Pons (tissue), 1 donor: ENCODE results near the gene SLC1A4.
A peak's percentile ranks its signal among the peaks of the same experiment; 100 is the strongest.

ENCODE experiments used
- DNase-seq: peaks from one replicate; pipeline ENCODE4 v3.0.0-alpha.2; 2016; ENCODE audit warnings: low spot score

The SLC1A4 gene

DNA sequence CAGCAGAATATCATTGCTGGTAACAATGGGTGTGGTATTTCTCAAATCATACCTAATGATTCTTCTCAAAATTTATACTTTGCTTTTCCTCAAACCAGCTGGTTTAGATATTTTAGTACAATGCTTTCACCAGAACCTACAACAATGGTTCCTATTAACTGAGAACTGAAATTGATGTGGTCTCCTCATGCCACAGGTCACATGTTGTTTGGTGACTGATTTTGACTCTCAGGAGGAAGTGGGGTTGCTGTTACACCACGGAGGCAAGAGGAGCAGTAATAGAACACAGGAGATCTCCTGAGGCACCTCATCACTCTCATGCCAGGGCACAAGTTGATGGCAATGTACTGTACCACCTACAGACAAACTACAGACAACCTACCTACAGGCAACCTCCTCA lies 64.0 kb downstream of the SLC1A4 start:
- DNase-seq, result peak; percentile 84

DNA sequence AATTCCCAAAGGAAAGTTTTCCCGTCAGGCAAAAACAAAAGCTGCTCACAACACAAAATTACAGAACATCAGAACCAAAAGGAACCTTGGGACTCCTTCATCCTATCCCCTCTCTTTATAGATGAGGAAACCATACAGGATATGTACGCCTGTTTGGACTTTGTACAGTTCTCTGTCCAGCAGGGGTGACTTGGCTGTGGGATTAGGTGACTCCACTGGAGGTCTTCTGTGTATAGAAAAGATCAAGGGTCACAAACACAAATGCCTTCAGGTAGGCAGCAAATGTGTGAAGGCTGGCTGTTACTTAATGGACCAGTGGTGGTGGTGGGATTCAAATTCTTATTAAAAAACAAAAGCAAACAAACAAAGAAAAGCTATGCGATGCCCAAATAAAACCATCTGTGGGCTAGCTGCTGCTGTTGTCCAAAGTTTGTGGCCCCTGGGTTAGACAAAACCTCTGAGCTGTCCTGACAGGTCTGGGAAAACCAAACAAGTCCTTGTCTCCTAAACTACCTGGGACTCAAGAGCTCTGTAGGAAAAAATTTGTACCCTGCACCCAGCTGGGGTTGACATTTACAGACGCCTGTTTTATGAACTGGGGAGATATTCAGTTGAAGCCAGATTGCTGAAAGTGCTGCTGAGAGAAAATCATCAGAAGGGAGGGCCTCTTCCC lies 65.7 kb downstream of the SLC1A4 start:
- no peak for DNase-seq

DNA sequence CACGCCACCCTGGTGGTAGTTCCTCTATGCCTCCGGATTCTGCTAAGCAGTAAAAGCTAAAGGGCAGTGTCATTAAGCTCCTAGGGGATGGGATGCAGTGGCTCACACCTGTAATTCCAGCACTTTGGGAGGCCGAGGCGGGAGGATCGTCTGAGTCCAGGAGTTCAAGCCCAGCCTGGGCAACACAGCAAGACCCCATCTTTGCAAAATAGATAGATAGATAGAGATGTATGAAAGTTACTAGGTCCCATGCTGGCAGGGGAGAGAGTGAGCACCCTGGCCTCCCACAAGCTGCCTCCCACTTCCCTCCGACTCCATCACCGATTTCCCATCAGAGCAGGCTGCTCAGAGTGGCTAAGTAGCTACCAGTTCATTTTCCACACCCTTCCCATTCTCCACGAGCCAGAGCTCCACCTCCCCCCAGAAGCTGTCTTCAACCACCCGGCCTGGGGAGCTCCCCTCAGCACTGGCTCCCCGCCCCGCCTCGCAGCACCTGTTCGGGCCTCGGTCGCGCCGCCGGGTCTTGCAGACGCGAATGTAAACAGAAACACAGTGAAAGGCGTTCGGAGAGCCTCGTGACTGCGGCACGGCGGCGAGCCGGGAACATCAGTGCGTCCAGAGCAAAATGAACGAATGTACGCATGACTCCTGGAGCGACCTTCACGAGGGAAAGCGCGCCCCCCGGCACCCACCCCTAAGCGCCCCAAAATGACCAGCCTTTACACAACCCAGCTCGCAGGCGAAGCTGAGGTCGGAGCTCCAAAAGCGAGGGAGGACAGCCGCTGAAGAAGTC lies 66.4 kb downstream of the SLC1A4 start:
- DNase-seq, result peak; percentile 35

DNA sequence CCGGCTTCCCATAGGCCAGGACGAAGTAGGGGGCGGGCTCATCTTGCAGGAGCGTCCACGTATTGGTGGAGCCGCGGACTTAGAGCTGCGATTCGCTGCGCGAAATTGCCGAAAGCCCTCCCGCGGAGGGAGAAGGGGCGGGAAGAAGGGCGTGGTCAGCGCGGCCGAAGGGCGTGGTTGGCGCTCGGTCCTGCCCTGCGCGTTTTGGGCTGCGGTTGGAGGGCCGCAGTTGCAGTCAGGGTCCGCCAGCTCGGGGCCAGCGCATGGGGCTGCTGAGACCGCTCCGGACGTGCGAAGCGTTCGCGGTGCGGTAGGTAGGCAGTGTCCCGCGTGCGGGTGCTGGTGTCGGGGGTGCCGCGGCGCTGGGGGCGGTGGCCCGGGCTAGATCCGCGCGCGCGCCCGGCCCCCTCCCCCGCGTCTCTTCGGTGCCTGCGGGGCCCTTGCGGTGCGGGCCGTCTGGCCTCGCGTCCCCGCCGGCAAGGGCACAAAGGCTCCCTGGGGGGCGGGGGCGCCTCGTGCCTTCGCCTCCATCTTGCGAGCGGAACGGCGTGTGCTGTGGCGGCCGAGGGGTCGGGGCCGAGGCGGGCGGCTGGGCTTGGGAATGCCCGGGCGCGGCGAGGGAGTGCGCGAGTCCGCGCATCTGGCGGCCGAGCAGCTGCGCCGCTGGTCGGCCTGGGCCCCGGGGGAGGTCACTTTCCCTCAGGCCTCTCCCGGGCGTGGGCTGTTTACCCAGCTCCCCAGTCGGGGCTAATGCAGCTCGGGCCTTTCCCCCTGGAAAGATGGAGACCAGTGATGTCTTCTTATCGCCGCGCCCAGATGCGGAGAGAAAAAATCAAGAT lies 67.2 kb downstream of the SLC1A4 start, which contains the start of gene CEP68:
CEP68 (plus strand) TSS at position 202 of the 839 bp plus-strand sequence. CDS start 13,029 bp downstream, outside the sequence.
- DNase-seq, result peak; percentile 97

DNA sequence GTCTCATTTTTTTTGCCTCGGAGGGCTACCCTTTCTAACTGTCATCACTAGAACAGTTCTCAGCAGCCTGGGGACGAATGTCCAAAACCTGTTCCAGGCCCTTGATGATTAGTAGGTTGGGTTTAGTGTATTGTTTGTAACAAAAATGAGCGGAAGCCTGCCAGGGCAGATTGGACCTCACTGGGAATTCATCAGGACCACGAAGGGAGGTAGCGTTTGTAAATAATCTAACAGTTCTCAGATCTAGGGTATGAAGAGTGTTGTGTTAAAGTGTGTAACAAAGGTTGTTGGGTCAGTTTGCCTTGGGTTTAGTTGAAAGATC lies 67.8 kb downstream of the SLC1A4 start:
- no peak for DNase-seq

DNA sequence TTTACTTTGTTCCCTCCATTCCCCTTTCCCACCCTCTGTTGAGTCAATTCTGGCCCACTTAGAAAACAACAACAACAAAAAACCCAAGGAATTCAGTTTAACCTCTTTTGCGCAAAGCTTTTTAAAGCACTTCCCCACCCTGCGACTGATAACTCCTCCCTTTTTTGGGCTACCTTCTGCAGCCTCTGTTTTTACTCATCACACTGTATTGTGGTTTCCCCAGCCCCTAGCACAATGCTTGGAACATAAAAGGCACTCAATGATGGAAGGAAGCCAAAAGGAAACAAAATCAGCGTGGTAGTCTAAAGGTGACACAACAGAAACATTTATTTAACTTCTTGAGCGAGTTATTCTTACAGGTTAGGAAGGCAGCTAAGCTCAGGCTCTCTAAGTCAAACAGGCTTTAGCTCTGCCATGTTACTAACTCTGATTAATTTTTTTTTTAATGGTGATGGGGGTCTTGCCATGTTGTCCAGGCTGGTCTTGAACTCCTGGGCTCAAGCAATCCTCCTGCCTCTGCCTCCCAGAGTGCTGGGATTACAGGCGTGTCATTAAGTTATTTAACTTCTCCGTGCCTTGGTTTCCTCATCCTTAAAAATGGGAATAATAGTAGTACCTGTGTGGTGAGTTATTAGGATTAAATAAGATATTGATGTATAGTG lies 68.3 kb downstream of the SLC1A4 start:
- DNase-seq, result peak; percentile 42

DNA sequence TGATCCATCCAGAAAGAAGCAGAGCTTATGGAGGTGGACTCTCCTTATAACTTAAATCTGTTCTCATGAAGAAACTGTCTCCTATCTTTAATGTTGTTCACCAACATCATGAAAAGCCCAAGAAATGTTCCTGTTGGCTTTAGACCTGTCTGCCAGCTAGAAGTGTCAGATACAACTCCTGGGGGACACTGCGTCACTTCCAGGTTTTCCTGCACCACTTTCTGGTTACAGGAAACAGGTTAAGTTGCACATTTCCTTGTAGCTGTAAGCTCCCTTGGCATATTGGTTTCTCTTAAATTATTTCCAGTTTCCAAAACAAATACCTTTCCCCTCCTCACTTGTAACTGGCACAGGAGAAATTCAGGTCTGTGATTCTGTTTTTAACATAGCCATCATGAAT lies 69.9 kb downstream of the SLC1A4 start:
- no peak for DNase-seq

DNA sequence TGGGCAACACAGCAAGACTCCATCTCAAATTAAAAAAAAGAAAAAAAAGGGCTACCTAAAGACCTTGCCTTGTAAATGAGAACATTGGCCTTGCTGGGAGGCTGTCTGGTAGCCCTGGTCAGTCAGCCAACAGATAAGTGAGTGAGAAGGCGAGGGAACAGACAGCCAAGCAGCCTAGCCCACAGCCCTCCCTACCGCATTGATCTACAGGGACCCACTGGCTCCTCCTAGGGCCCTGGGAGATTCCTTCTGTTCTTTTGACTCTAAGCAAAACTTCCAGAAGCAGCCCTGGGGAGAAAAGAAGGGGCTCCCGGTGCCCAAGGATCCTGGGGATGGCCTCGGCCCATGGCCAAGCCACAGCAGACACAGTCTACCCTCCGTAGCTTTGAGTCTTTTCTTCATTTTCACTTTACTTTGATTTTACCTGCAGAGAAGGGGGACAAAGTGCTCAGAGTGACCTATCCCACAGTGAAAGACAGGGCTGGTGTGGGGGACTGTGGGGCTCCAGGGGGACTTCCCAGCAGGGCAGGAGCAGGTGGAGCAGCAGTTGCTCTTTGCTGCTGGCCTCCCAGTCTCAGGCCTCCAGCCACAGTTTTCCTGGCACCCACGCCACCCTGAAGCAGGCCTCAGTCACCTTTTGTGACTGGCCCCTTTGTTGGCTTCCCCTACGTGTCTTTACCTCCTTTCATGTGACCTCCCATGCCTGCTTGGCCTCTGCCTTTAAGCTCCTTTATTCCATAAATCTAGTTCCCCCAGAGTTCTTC lies 72.1 kb downstream of the SLC1A4 start:
- DNase-seq, result no peak

DNA sequence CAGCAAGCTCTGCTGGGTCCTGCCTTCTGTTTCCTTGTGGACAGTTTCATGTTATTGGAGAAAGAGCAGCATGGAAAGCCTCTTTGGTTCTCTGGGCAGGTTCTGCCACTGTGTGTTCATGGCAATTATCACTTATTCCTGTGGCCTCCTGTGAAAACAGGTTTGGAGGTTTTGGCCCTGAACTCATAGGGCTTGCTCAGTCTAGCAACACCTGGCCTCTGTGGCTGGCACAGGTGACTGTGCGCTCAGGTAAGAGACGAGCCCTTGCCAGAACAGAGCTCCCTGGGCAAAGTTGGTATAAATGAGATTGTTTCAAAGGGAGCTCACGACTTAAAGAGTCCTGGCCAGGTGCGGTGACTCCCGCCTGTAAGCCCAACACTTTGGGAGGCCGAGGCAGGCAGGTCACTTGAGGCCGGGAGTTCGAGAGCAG lies 72.7 kb downstream of the SLC1A4 start:
- DNase-seq, result no peak

DNA sequence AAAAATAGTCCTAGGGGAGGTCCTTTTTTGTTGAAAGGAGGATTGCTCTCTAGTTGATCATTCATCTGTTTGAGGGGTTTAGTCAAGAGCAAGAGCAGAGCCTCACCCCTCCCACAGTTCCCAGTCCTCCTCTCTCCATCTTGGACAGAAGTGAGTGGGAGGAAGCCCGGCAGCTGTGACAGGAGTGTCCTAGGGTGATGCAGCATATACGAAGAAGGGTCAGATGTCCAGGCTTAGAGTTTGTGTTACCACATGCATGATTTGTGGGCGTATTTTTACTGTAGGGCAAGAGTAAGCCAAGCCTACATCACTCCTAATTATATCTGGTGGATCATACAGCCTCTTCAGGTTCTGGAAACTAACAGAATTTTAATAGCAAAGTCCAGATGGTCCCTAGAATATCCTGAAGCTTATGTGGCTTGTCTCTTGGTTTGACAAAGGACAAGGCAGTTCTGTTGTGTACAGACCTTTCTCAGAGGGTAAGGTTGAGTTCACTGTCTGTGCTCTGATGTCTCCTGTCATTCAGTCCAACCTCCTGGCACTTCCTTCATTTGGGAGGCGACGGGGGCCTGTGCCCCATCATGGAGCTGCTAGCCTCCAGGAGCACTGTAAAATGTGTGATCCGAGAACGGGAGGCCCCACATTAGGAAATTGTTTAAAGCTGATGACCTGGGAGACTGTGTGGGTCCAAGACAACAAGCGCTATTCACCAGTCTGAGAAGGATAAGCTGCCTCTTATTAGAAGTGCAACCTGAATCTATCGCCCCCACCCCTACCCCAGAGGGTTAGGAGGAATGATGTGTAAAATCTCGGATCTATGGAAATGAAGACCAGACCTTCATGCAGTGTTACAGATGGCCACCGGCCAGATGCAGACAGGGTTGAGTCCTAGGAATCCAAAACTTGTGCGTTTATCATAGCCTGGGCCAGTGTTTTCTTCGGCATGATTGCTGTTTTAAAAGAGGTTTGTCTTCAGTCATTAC lies 73.9 kb downstream of the SLC1A4 start:
- DNase-seq, result no peak

DNA sequence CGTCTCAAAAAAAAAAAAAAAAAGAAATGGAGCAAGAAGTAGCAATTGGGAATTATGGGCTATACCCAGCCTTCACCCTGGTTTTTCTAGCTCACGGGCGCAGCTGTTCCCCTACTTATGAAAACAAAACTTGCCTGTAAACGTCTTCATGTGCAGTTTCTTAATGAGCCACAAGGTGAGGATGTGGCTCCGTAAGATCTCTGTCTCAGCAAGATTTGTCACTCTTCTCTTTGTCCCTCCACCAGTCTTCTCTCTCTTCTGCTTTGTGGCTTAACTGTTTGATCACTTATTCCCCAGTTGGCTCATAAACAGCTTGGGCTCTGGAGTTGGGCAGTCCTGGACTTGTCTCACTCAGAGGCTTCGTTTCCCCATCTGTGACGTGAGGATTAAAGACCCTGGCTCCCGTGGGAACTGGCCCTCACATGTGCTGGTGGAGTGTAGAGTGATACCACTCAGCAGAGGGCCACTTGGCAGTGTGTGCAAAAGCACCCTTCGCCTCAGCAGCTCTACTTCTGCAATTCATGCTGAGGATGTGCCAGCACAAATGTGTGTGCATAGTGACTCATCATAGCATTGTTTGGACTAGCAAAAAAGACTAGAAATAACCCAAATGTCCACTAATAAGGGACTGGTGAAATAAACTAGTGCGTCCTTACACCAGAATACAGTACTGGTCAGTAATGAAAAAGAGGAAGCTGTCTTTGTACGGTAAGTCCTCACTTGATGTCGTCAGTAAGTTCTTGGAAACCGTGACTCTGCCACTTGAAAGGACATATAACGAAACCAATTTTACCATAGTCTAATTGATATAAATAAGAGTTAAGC lies 75.7 kb downstream of the SLC1A4 start:
- DNase-seq, result peak; percentile 87

DNA sequence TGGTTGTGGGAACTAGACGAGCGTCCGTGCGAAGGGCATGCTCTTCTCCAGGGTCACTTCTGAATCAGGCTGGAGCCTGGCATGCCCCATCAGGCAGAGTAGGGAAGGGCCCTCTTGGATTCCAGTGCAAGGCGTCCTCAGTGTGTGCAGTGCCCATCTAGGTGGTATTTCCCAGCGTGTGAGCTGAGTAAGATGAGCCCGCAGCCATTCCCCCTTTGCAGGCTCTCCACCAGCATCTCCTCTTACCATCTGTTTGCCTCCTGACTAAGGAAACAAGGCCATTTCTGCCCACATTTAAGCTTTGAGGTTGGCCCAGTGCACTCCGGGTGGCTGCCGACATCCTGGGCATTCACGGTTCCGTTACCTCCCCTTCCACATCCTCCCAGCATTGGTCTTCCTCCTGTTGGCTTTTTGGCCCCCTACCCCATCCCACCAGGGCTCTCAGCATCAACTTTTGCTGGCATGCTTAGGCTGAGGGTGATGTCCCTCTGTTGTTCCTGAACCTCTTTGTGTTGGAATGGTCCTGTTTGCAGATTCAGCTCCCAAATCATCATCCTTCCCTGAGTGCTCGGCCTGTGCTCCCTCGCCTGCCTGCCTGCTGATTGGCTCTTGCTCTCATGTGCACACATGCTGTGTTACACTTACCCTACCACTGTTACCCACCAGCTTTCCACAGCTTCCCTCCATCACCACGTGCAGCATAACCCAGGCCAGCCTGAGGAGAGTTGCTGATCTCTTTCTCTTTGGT lies 78.8 kb downstream of the SLC1A4 start:
- no peak for DNase-seq

DNA sequence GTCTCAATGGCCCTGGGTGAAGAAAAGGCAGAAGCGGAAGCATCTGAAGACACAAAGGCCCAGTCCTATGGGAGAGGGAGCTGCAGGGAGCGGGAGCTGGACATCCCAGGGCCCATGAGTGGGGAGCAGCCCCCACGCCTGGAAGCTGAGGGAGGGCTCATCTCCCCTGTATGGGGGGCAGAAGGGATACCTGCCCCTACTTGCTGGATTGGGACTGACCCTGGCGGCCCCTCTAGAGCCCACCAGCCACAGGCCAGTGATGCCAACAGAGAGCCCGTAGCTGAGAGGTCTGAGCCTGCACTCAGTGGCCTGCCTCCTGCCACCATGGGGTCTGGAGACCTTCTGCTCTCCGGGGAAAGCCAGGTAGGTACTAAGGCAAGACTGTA lies 80.2 kb downstream of the SLC1A4 start:
- DNase-seq, result no peak

DNA sequence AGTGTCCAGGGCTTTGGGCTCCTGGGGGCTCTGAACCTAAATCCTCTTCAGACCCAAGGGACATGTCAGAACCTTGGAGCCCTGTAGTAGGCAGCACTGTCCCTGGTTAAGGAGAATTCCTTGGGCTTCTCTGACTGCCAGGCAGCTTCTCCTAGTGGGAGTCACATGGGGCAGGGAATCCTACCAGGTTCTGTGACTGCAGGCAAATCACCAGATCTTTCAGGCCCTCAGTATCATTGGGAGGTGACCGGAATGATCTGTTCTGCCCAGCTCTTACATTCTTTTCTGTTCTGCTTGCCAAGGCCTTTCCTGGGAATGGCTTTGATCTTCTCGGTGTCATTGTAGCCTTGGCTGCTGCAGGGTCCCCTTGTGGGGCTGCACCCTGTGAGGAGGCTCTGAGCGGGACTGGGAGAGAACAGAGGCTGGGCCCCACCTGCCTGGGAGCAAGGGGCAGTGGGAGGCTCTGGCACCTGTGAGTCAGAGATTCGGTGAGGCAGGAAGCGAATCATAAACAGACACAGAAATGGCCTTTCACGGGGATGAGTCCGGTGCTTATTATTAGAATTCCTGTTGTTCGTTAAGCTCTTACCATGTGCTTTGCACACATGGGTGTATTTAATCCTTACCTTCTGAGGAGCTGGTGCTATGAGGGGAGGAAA lies 81.1 kb downstream of the SLC1A4 start:
- DNase-seq, result no peak

DNA sequence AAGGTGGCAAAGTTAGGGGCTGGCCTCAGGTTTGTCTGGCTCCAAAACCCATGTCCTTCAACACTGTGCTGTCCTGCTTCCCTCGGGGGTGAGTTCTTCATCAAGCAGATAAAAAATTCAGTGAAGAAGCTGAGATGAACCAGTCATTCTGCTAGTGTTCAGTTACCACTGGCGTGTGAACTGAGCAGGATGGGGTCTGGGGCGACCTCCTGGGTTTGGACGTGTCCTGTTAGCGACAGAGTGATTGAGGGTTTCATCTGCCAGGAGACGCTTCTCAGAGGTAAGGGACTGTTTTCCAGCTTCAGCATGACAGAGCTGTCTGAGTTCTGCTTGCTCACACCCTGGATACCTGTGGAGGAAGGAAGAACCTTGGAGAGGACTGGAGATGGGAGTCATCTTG lies 81.7 kb downstream of the SLC1A4 start:
- no peak for DNase-seq

DNA sequence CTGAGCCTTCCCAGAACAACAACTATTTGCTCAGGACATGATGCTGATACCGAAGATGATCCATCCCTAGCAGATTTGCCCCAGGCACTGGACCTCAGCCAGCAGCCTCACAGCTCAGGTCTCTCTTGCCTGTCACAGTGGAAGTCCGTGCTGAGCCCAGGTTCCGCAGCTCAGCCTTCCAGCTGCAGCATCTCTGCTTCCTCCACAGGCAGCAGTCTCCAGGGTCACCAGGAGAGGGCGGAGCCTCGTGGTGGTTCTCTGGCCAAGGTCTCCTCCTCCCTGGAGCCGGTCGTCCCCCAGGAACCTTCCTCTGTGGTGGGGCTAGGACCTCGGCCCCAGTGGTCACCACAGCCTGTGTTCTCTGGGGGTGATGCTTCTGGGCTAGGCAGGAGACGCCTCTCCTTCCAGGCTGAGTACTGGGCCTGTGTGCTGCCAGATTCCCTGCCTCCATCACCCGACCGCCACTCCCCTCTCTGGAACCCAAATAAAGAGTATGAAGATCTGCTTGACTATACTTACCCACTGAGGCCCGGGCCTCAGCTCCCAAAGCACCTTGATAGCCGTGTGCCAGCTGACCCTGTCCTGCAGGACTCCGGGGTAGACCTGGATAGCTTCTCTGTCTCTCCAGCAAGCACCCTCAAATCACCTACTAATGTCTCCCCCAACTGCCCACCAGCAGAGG lies 82.4 kb downstream of the SLC1A4 start:
- DNase-seq, result no peak

DNA sequence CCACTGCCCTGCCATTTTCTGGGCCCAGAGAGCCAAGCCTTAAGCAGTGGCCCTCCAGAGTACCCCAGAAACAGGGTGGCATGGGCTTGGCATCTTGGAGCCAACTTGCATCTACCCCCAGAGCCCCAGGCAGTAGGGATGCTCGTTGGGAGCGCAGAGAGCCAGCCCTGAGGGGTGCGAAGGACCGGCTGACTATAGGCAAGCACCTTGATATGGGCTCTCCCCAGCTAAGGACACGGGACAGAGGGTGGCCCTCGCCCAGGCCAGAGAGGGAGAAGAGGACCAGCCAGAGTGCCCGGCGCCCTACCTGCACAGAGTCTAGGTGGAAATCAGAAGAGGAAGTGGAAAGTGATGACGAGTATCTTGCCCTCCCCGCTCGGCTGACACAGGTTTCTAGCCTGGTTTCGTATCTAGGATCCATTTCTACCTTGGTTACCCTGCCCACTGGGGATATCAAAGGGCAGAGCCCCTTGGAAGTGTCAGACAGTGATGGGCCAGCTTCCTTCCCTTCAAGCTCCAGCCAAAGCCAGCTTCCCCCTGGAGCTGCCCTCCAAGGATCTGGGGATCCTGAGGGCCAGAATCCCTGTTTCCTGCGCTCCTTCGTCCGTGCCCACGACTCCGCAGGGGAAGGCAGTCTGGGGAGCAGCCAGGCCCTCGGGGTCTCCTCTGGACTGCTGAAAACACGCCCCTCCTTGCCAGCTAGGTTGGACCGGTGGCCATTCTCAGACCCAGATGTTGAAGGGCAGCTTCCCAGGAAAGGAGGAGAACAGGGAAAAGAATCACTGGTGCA lies 83.2 kb downstream of the SLC1A4 start:
- DNase-seq, result no peak
